Uterus (tissue), 2 donors: ENCODE results near the gene SARDH.

ENCODE experiments used
- POLR2A ChIP-seq, 2 donors: fragments of 450-650 bp; IDR thresholded peaks; one replicate each; pipeline ENCODE4 v1.6.1; 2016; ENCODE audit warnings: antibody characterized with exemption in 2 of 2, mild to moderate bottlenecking in 1 of 2, moderate library complexity in 1 of 2
- TF ChIP-seq, protein P1 (sequence below), 4 experiments: fragments of 200-600 bp in 2 of 4; fragments of 450-650 bp in 2 of 4; sonication (generic) in 2 of 4; IDR thresholded peaks; one replicate each; pipeline ENCODE4 v1.5.1; 2016 to 2019; ENCODE audit warnings: antibody characterized with exemption in 4 of 4, mild to moderate bottlenecking in 2 of 4, moderate library complexity in 1 of 4

DNA sequence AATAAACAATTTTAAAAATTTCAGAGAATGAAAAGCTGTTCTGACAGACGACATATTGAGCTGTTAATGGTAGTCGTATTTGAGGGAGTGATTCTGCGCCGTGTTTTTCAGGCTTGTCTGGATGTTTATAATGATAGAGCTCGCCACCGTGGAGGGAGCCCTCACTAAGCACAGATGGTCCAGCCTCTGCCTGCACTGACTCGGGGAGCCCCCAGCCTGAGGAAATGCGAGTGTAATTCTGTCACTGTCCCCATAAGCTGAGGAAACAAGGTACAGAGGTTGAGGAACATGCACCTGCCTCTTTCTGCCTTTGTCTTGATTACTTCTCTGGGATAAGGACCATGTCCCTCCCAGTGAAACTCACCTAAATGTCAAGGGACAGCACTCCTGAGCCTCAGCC lies 109.4 kb downstream of the SARDH start:
- TF ChIP-seq, protein P1, sequence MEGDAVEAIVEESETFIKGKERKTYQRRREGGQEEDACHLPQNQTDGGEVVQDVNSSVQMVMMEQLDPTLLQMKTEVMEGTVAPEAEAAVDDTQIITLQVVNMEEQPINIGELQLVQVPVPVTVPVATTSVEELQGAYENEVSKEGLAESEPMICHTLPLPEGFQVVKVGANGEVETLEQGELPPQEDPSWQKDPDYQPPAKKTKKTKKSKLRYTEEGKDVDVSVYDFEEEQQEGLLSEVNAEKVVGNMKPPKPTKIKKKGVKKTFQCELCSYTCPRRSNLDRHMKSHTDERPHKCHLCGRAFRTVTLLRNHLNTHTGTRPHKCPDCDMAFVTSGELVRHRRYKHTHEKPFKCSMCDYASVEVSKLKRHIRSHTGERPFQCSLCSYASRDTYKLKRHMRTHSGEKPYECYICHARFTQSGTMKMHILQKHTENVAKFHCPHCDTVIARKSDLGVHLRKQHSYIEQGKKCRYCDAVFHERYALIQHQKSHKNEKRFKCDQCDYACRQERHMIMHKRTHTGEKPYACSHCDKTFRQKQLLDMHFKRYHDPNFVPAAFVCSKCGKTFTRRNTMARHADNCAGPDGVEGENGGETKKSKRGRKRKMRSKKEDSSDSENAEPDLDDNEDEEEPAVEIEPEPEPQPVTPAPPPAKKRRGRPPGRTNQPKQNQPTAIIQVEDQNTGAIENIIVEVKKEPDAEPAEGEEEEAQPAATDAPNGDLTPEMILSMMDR (IDR thresholded peaks at IDR 0.05): no peak
- no peak for TF ChIP-seq POLR2A (IDR thresholded peaks at IDR 0.05)
